Astrocyte (in vitro differentiated cells and primary cell): ENCODE results near the gene TRIB2. TPM values are rescaled to one million over a fixed set of nuclear protein-coding genes. Genes with fewer than 3 reads are reported as not detected.

Source experiments
- DNase-seq: peaks from one replicate; pipeline ENCODE4 v3.0.0-alpha.2; 2010; ENCODE audit warnings: low read depth
- FAIRE-seq: peaks from 2 replicates; lab custom pipeline; 2011; peaks lifted over from hg19 to GRCh38; lab: Jason Lieb, UNC
- H2AFZ ChIP-seq: 2 replicates; pipeline ENCODE4 v1.6.0; 2012; ENCODE audit warnings: low read depth, low read length, inconsistent platforms
- H3K27ac ChIP-seq: 2 replicates; pipeline ENCODE4 v1.5.1; 2011; ENCODE audit warnings: low read depth, low read length, inconsistent platforms
- H3K27me3 ChIP-seq: 2 replicates; pipeline ENCODE4 v1.6.0; 2011; ENCODE audit warnings: low read length, inconsistent platforms; ENCODE audit not compliant: insufficient read depth
- H3K36me3 ChIP-seq: 2 replicates; pipeline ENCODE4 v1.5.1; 2011; ENCODE audit warnings: low read length, inconsistent platforms; ENCODE audit not compliant: insufficient read depth
- H3K4me1 ChIP-seq: 2 replicates; pipeline ENCODE4 v1.5.1; 2011; ENCODE audit warnings: low read length, inconsistent platforms; ENCODE audit not compliant: insufficient read depth
- H3K4me2 ChIP-seq: 2 replicates; pipeline ENCODE4 v1.6.0; 2012; ENCODE audit warnings: low read length, inconsistent platforms
- H3K4me3 ChIP-seq: 2 replicates; pipeline ENCODE4 v1.5.1; 2011; ENCODE audit warnings: low read depth, mild to moderate bottlenecking, low read length, inconsistent platforms; ENCODE audit not compliant: insufficient read depth
- H3K79me2 ChIP-seq: 2 replicates; pipeline ENCODE4 v1.6.0; 2012; ENCODE audit warnings: mild to moderate bottlenecking, low read length, inconsistent platforms; ENCODE audit not compliant: insufficient read depth
- H3K9ac ChIP-seq: 2 replicates; pipeline ENCODE4 v1.6.0; 2012; ENCODE audit warnings: mild to moderate bottlenecking, low read length, inconsistent platforms
- H3K9me3 ChIP-seq: 2 replicates; pipeline ENCODE4 v1.5.1; 2012; ENCODE audit warnings: low read depth, mild to moderate bottlenecking, low read length, inconsistent platforms; ENCODE audit not compliant: insufficient read depth
- H4K20me1 ChIP-seq: 2 replicates; pipeline ENCODE4 v1.6.0; 2012; ENCODE audit warnings: low read length, inconsistent platforms; ENCODE audit not compliant: insufficient read depth
- H3K27ac Mint-ChIP-seq: one replicate; pipeline ENCODE4 v1.8.0; 2021; ENCODE audit warnings: mild to moderate bottlenecking, mixed read lengths; ENCODE audit not compliant: unreplicated experiment
- H3K27me3 Mint-ChIP-seq: one replicate; pipeline ENCODE4 v1.8.0; 2021; ENCODE audit warnings: low read depth, mixed read lengths; ENCODE audit not compliant: unreplicated experiment
- H3K36me3 Mint-ChIP-seq: one replicate; pipeline ENCODE4 v1.8.0; 2021; ENCODE audit warnings: low read depth, mixed read lengths; ENCODE audit not compliant: unreplicated experiment
- H3K4me1 Mint-ChIP-seq: one replicate; pipeline ENCODE4 v1.8.0; 2021; ENCODE audit warnings: low read depth, mixed read lengths; ENCODE audit not compliant: unreplicated experiment
- H3K4me3 Mint-ChIP-seq: one replicate; pipeline ENCODE4 v1.8.0; 2021; ENCODE audit warnings: mild to moderate bottlenecking, moderate library complexity, mixed read lengths; ENCODE audit not compliant: unreplicated experiment
- H3K9me3 Mint-ChIP-seq: one replicate; pipeline ENCODE4 v1.8.0; 2021; ENCODE audit warnings: mild to moderate bottlenecking, mixed read lengths; ENCODE audit not compliant: unreplicated experiment
- EZH2 ChIP-seq: IDR thresholded peaks from 2 replicates; pipeline ENCODE4 v1.6.1; 2012; ENCODE audit warnings: mild to moderate bottlenecking, low read length, inconsistent platforms; ENCODE audit not compliant: insufficient read depth
- total RNA-seq: library from RNA; stranded (reverse); gene quantifications from 2 replicates; pipeline ENCODE4 v1.2.1, GENCODE V29; 2021
- TF ChIP-seq, protein P1 (sequence below): IDR thresholded peaks from 2 replicates; pipeline ENCODE4 v1.5.1; 2011; ENCODE audit warnings: low read depth, mild to moderate bottlenecking, inconsistent platforms, low read length, moderate library complexity; ENCODE audit not compliant: insufficient read depth

The TRIB2 gene
- total RNA-seq, 1 donor from 2014 or later: 22.6 TPM

DNA sequence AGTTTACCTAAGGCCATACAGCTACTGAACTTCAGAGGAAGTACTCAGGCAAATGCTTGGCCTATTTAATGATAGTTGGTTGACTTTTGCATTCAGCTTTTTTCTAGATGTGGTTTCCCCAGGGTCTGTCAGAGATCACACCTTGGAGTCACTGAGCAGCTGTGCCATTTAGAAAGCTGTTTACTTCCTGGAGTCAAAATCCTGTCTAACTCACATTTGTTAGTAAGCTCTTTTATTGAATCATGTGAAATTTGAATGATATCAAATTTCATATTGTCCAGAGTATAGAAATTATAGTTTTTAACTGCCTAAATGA is 7.6 kb upstream of the TRIB2 start:
- no peak for FAIRE-seq
- Histone ChIP-seq H3K4me3 (no peak overlapping the region), H3K27me3 (no peaks in the 10 kb centered on the region), H3K9me3 (no peaks in the 10 kb centered on the region), H2AFZ (no peak overlapping the region), H3K36me3 (no peaks in the 10 kb centered on the region), H3K79me2 (no peaks in the 10 kb centered on the region), H3K4me1 (no peaks in the 10 kb centered on the region), H4K20me1 (no peaks in the 10 kb centered on the region), H3K27ac (no peak overlapping the region), H3K4me2 (no peak overlapping the region), H3K9ac (no peak overlapping the region)
- H3K4me3 Mint-ChIP-seq: no peak overlapping the region
- no peak for DNase-seq
- H3K4me1 Mint-ChIP-seq: no peaks in the 10 kb centered on the region
- no peak overlapping the region for H3K27ac Mint-ChIP-seq
- H3K36me3 Mint-ChIP-seq: no peaks in the 10 kb centered on the region
- TF ChIP-seq, protein P1, sequence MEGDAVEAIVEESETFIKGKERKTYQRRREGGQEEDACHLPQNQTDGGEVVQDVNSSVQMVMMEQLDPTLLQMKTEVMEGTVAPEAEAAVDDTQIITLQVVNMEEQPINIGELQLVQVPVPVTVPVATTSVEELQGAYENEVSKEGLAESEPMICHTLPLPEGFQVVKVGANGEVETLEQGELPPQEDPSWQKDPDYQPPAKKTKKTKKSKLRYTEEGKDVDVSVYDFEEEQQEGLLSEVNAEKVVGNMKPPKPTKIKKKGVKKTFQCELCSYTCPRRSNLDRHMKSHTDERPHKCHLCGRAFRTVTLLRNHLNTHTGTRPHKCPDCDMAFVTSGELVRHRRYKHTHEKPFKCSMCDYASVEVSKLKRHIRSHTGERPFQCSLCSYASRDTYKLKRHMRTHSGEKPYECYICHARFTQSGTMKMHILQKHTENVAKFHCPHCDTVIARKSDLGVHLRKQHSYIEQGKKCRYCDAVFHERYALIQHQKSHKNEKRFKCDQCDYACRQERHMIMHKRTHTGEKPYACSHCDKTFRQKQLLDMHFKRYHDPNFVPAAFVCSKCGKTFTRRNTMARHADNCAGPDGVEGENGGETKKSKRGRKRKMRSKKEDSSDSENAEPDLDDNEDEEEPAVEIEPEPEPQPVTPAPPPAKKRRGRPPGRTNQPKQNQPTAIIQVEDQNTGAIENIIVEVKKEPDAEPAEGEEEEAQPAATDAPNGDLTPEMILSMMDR: no peak
- TF ChIP-seq EZH2: no peak
- H3K27me3 Mint-ChIP-seq: no peaks in the 10 kb centered on the region
- peaks cover 8% of the 10 kb centered on the region for H3K9me3 Mint-ChIP-seq

GRCh38 chr2:12710301-12710700 is 6.4 kb upstream of the TRIB2 start:
- no peak overlapping the region for H3K27ac ChIP-seq
- TF ChIP-seq, protein P1: no peak
- TF ChIP-seq EZH2: no peak
- DNase-seq: no peak
- peaks cover 8% of the 10 kb centered on the region for H3K4me1 Mint-ChIP-seq
- no peak overlapping the region for H3K27ac Mint-ChIP-seq
- H3K9me3 ChIP-seq: no peaks in the 10 kb centered on the region
- no peaks in the 10 kb centered on the region for H3K36me3 Mint-ChIP-seq
- H4K20me1 ChIP-seq: no peaks in the 10 kb centered on the region
- no peak overlapping the region for H3K4me2 ChIP-seq
- H3K4me1 ChIP-seq: peaks cover 10% of the 10 kb centered on the region
- H3K79me2 ChIP-seq: no peaks in the 10 kb centered on the region
- H2AFZ ChIP-seq: no peak overlapping the region
- H3K27me3 ChIP-seq: no peaks in the 10 kb centered on the region
- H3K9ac ChIP-seq: no peak overlapping the region
- no peaks in the 10 kb centered on the region for H3K36me3 ChIP-seq
- peaks cover 5% of the 10 kb centered on the region for H3K9me3 Mint-ChIP-seq
- no peak overlapping the region for H3K4me3 ChIP-seq
- no peak overlapping the region for H3K4me3 Mint-ChIP-seq
- no peak for FAIRE-seq
- no peaks in the 10 kb centered on the region for H3K27me3 Mint-ChIP-seq

DNA sequence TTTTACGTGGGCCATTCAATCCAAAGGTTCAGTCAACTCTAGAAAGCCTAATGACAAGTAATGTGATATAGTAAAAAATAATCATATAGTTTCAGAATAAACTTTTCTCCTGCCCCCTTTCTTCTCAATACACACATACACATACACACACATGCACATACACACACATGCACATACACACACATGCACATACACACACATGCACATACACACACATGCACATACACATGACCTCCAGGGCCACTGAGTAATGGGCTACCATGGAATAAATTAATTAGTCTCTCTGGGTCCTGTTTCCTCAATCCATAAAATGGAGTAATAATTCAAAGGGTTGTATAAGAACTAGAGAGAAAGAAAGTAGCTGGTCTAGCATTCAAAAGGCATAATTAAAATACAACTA is 5.4 kb upstream of the TRIB2 start:
- peaks cover 20% of the 10 kb centered on the region for H3K4me1 ChIP-seq
- H3K4me2 ChIP-seq: no peak overlapping the region
- no peaks in the 10 kb centered on the region for H3K27me3 ChIP-seq
- Mint-ChIP-seq H3K9me3 (peaks cover 1% of the 10 kb centered on the region), H3K4me1 (peaks cover 13% of the 10 kb centered on the region), H3K27me3 (no peaks in the 10 kb centered on the region), H3K36me3 (no peaks in the 10 kb centered on the region), H3K27ac (no peak overlapping the region), H3K4me3 (no peak overlapping the region)
- no peak overlapping the region for H3K4me3 ChIP-seq
- no peak overlapping the region for H3K27ac ChIP-seq
- H3K9me3 ChIP-seq: no peaks in the 10 kb centered on the region
- no peak overlapping the region for H2AFZ ChIP-seq
- no peaks in the 10 kb centered on the region for H3K36me3 ChIP-seq
- no peaks in the 10 kb centered on the region for H4K20me1 ChIP-seq
- no peaks in the 10 kb centered on the region for H3K79me2 ChIP-seq
- TF ChIP-seq, protein P1: no peak
- TF ChIP-seq EZH2: no peak
- DNase-seq (no peak), FAIRE-seq (no peak)
- no peak overlapping the region for H3K9ac ChIP-seq
